Ascending aorta (tissue), 2 donors: ENCODE data around the gene FAM180A. TPM values are rescaled to one million over a fixed set of nuclear protein-coding genes. Genes with fewer than 3 reads are reported as not detected.

Experiments used
- DNase-seq, 2 donors: peaks; one replicate each; pipeline ENCODE4 v3.0.0-alpha.2; 2019; ENCODE audit warnings: low spot score in 2 of 2
- H3K27ac ChIP-seq, 2 donors: fragments of 200-600 bp; sonication (generic); one replicate each; pipeline ENCODE4 v1.5.1; 2016 to 2017; ENCODE audit warnings: mild to moderate bottlenecking in 1 of 2
- H3K27me3 ChIP-seq: fragments of 200-600 bp; sonication (generic); one replicate; pipeline ENCODE4 v1.5.1; 2017
- H3K36me3 ChIP-seq, 2 donors: fragments of 200-600 bp; sonication (generic); one replicate each; pipeline ENCODE4 v1.5.1; 2016
- H3K4me1 ChIP-seq, 2 donors: fragments of 200-600 bp; sonication (generic); one replicate each; pipeline ENCODE4 v1.5.1; 2016 to 2017; ENCODE audit warnings: mild to moderate bottlenecking in 1 of 2
- H3K4me3 ChIP-seq, 2 donors: fragments of 200-600 bp; sonication (generic); one replicate each; pipeline ENCODE4 v1.5.1; 2016 to 2017; ENCODE audit warnings: mild to moderate bottlenecking in 1 of 2
- H3K9me3 ChIP-seq, 2 donors: fragments of 200-600 bp; sonication (generic); one replicate each; pipeline ENCODE4 v1.5.1; 2016
- intact Hi-C: fragments of 100-400 bp; cut with DNase I; formaldehyde crosslinking; loops from one replicate; pipeline ENCODE4 v1.15.1; 2023
- total RNA-seq: library from RNA; depleted of rRNA; stranded (reverse); fragments of >200 nt; gene quantifications from one replicate; pipeline ENCODE4 v1.1.0, GENCODE V29; 2016
- TF ChIP-seq, protein P1 (sequence below), 3 experiments: fragments of 200-600 bp in 2 of 3; fragments of 450-650 bp in 1 of 3; sonication (generic) in 2 of 3; IDR thresholded peaks; one replicate each; pipeline ENCODE4 v1.5.1; 2016 to 2019; ENCODE audit warnings: antibody characterized with exemption in 3 of 3, mild to moderate bottlenecking in 1 of 3, moderate library complexity in 1 of 3

The FAM180A gene
- total RNA-seq, 1 donor from 2014 or later, result 121 TPM

DNA sequence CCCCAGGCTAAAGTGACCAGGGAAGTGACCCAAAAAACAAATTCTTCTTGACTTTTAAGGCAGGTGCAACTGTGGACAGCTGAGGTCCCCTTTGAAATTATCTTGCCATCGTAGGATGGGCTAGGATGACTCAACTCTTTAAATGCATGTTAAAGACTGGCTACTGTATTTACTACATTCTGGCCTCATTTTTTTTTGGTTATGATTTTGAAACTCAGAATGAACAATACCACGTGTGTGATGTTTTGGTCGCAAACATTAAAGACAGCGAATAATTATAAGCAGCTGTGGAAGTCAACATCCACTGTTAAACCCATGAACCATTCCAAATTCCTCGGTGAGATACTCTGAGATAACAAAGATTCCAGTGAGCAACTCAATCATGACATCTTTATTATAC, 19.4 kb downstream of the FAM180A start:
- intact Hi-C loops, result no loop called here
- Histone ChIP-seq H3K4me3 (no peak overlapping the region), H3K27ac (no peak overlapping the region), H3K4me1 (no peaks in the 10 kb centered on the region), H3K27me3 (no peaks in the 10 kb centered on the region), H3K36me3 (peaks cover 16 to 28% of the 10 kb centered on the region in 2 donors), H3K9me3 (no peaks in the 10 kb centered on the region)
- no peak for DNase-seq
- TF ChIP-seq, protein P1, sequence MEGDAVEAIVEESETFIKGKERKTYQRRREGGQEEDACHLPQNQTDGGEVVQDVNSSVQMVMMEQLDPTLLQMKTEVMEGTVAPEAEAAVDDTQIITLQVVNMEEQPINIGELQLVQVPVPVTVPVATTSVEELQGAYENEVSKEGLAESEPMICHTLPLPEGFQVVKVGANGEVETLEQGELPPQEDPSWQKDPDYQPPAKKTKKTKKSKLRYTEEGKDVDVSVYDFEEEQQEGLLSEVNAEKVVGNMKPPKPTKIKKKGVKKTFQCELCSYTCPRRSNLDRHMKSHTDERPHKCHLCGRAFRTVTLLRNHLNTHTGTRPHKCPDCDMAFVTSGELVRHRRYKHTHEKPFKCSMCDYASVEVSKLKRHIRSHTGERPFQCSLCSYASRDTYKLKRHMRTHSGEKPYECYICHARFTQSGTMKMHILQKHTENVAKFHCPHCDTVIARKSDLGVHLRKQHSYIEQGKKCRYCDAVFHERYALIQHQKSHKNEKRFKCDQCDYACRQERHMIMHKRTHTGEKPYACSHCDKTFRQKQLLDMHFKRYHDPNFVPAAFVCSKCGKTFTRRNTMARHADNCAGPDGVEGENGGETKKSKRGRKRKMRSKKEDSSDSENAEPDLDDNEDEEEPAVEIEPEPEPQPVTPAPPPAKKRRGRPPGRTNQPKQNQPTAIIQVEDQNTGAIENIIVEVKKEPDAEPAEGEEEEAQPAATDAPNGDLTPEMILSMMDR (IDR thresholded peaks at IDR 0.05), result no peak

DNA sequence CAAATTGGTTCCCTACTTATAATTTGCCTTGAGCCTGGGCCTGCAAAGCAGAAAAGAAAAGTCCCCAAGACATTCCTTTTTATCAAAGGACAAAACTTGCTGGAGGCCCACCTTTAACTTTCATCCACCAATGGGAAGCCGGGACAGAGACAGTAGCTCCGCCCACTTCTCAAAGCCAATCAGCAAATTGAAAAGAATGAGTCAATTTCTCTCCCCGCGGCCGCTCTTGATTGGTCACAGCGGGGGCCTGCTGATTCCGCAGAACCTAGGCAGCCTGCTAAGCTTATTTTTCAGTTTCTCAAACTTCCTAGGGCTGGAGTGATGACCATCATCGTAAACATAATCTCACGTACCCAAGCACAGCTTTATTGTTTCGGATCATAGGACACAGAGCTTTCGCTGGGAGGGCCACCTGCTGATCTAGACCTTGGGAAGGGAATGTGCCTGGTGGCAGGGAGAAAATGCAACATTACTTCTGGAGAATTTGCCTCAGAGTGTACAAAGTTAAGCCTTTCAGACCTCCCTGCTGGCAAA, 20.4 kb downstream of the FAM180A start, which contains the start of gene SLC13A4:
Gene SLC13A4, minus strand, starts transcription at position 51 of the 534 bp plus-strand sequence. CDS start 690 bp downstream, outside the sequence.
- TF ChIP-seq, protein P1 (IDR thresholded peaks at IDR 0.05), result no peak
- intact Hi-C loops, result no loop called here
- H3K36me3 ChIP-seq, result peaks cover 5 to 18% of the 10 kb centered on the region in 2 donors
- DNase-seq, result no peak
- no peak within 1 kb of the TSS for H3K27ac ChIP-seq
- no peak within 1 kb of the TSS for H3K4me3 ChIP-seq
- H3K4me1 ChIP-seq, result no peaks in the 10 kb centered on the region
- H3K27me3 ChIP-seq, result no peaks in the 10 kb centered on the region
- H3K9me3 ChIP-seq, result no peaks in the 10 kb centered on the region

GRCh38 chr7:135726911-135727673, 21.5 kb downstream of the FAM180A start:
- H3K4me3 ChIP-seq, result no peak overlapping the region
- H3K27me3 ChIP-seq, result no peaks in the 10 kb centered on the region
- DNase-seq, result no peak
- no peaks in the 10 kb centered on the region for H3K4me1 ChIP-seq
- TF ChIP-seq, protein P1 (IDR thresholded peaks at IDR 0.05), result no peak
- intact Hi-C loops, result no loop called here
- no peaks in the 10 kb centered on the region for H3K9me3 ChIP-seq
- H3K36me3 ChIP-seq, result peaks cover 0 to 7% of the 10 kb centered on the region in 2 donors
- no peak overlapping the region for H3K27ac ChIP-seq

GRCh38 chr7:135726276-135726788, 22.3 kb downstream of the FAM180A start:
- TF ChIP-seq, protein P1 (IDR thresholded peaks at IDR 0.05), result no peak
- intact Hi-C loops, result no loop called here
- Histone ChIP-seq H3K36me3 (peaks cover 0 to 5% of the 10 kb centered on the region in 2 donors), H3K9me3 (no peaks in the 10 kb centered on the region), H3K27ac (no peak overlapping the region), H3K4me3 (no peak overlapping the region), H3K4me1 (no peaks in the 10 kb centered on the region), H3K27me3 (no peaks in the 10 kb centered on the region)
- no peak for DNase-seq

GRCh38 chr7:135723411-135723810, 25.2 kb downstream of the FAM180A start:
- Histone ChIP-seq H3K27ac (no peak overlapping the region), H3K4me1 (no peaks in the 10 kb centered on the region), H3K4me3 (no peak overlapping the region), H3K36me3 (no peaks in the 10 kb centered on the region), H3K27me3 (no peaks in the 10 kb centered on the region), H3K9me3 (no peaks in the 10 kb centered on the region)
- TF ChIP-seq, protein P1 (IDR thresholded peaks at IDR 0.05), result no peak
- no peak for DNase-seq
- intact Hi-C loops, result no loop called here
